ENCODE results near the gene SNX8.
"Not testable (repeated sequence)": the region's sequence is repeated elsewhere in the genome, so short reads cannot be mapped to it uniquely, and the experiment has no call there.

The SNX8 gene

GRCh38 chr7:2270495-2270894 lies 43.7 kb downstream of the SNX8 start:
- H3K36me3 Mint-ChIP-seq (ENCODE audit: low read depth), result peaks cover 15% of the 10 kb centered on the region
- ATAC-seq, result no peak
- H3K9me3 Mint-ChIP-seq, result no peaks in the 10 kb centered on the region
- no peak overlapping the region for H3K27ac Mint-ChIP-seq
- no peak overlapping the region for H3K4me3 Mint-ChIP-seq
- DNase-seq, result no peak
- H3K4me1 Mint-ChIP-seq, result no peaks in the 10 kb centered on the region
- no peaks in the 10 kb centered on the region for H3K27me3 Mint-ChIP-seq

DNA sequence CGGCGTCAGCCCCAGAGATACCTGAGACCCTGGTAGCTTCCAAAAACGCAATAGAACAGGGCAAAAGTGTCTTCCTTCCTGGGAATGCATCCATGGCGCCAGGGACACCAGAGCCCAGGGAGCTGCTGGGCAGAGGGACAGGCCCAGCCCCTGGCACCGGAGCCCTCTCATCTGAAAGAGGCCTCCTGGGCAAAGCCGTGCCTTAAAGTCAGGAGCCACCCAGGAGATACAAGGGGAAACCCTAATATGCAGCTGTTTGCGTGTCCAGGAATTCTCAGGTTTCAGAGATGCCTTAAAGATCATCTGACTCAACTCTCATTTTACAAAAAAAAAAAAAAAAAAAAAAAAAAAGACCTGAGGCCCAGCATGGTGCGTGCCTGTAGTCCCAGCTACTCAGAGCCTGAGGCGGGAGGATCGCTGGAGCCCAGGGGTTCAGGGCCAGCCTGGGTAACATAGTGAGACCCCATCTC lies 44.2 kb downstream of the SNX8 start:
- Mint-ChIP-seq H3K36me3 (ENCODE audit: low read depth) (peaks cover 15% of the 10 kb centered on the region), H3K4me1 (no peaks in the 10 kb centered on the region), H3K27me3 (no peaks in the 10 kb centered on the region), H3K9me3 (no peaks in the 10 kb centered on the region), H3K27ac (no peak overlapping the region), H3K4me3 (no peak overlapping the region)
- DNase-seq (no peak), ATAC-seq (no peak)

GRCh38 chr7:2269089-2269990 lies 44.9 kb downstream of the SNX8 start:
- not testable (repeated sequence) for H3K4me1 Mint-ChIP-seq, H3K9me3 Mint-ChIP-seq, DNase-seq, ATAC-seq, H3K4me3 Mint-ChIP-seq, H3K27me3 Mint-ChIP-seq, H3K27ac Mint-ChIP-seq
- peaks cover 15% of the 10 kb centered on the region for H3K36me3 Mint-ChIP-seq (ENCODE audit: low read depth)

GRCh38 chr7:2266911-2267310 lies 47.3 kb downstream of the SNX8 start:
- ATAC-seq (no peak), DNase-seq (no peak)
- Mint-ChIP-seq H3K27ac (no peak overlapping the region), H3K4me3 (no peak overlapping the region), H3K4me1 (peaks cover 3% of the 10 kb centered on the region), H3K27me3 (no peaks in the 10 kb centered on the region), H3K36me3 (ENCODE audit: low read depth) (peaks cover 18% of the 10 kb centered on the region), H3K9me3 (no peaks in the 10 kb centered on the region)

GRCh38 chr7:2264158-2264557 lies 50.1 kb downstream of the SNX8 start:
- Mint-ChIP-seq H3K4me1 (peaks cover 16% of the 10 kb centered on the region), H3K27me3 (no peaks in the 10 kb centered on the region), H3K4me3 (no peak overlapping the region), H3K27ac (no peak overlapping the region), H3K36me3 (ENCODE audit: low read depth) (peaks cover 15% of the 10 kb centered on the region), H3K9me3 (no peaks in the 10 kb centered on the region)
- ATAC-seq (no peak), DNase-seq (no peak)

- peaks cover 16% of the 10 kb centered on the region for H3K4me1 Mint-ChIP-seq
- no peaks in the 10 kb centered on the region for H3K9me3 Mint-ChIP-seq
- H3K27ac Mint-ChIP-seq, result no peak overlapping the region
These were observed 51.1 kb downstream of the SNX8 start for GRCh38 chr7:2263176-2263575.

GRCh38 chr7:2261611-2262010 lies 52.6 kb downstream of the SNX8 start:
- no peaks in the 10 kb centered on the region for H3K9me3 Mint-ChIP-seq
- H3K27ac Mint-ChIP-seq, result peak overlapping the region; percentile 66
- no peaks in the 10 kb centered on the region for H3K27me3 Mint-ChIP-seq
- ATAC-seq (peak; percentile 47), DNase-seq (peak; percentile 31)
- peaks cover 16% of the 10 kb centered on the region for H3K4me1 Mint-ChIP-seq
- no peak overlapping the region for H3K4me3 Mint-ChIP-seq
- H3K36me3 Mint-ChIP-seq (ENCODE audit: low read depth), result peaks cover 12% of the 10 kb centered on the region

More at GRCh38 chr7:2263176-2263575, 51.1 kb downstream of the SNX8 start:
- DNase-seq (no peak), ATAC-seq (no peak)
- Mint-ChIP-seq H3K36me3 (ENCODE audit: low read depth) (peaks cover 15% of the 10 kb centered on the region), H3K27me3 (no peaks in the 10 kb centered on the region), H3K4me3 (no peak overlapping the region)

GRCh38 chr7:2260820-2261219 lies 53.4 kb downstream of the SNX8 start:
- Mint-ChIP-seq H3K27me3 (no peaks in the 10 kb centered on the region), H3K4me1 (peaks cover 16% of the 10 kb centered on the region), H3K4me3 (no peak overlapping the region), H3K27ac (no peak overlapping the region), H3K36me3 (ENCODE audit: low read depth) (peaks cover 10% of the 10 kb centered on the region), H3K9me3 (no peaks in the 10 kb centered on the region)
- DNase-seq, result no peak
- no peak for ATAC-seq

GRCh38 chr7:2259480-2259879 lies 54.8 kb downstream of the SNX8 start:
- Mint-ChIP-seq H3K27ac (no peak overlapping the region), H3K36me3 (ENCODE audit: low read depth) (peaks cover 14% of the 10 kb centered on the region), H3K27me3 (no peaks in the 10 kb centered on the region), H3K4me1 (peaks cover 22% of the 10 kb centered on the region), H3K4me3 (no peak overlapping the region), H3K9me3 (no peaks in the 10 kb centered on the region)
- no peak for ATAC-seq
- DNase-seq, result no peak

- DNase-seq (no peak), ATAC-seq (peak; percentile 9)
- Mint-ChIP-seq H3K36me3 (ENCODE audit: low read depth) (peaks cover 11% of the 10 kb centered on the region), H3K9me3 (no peaks in the 10 kb centered on the region), H3K4me3 (no peak overlapping the region), H3K27me3 (no peaks in the 10 kb centered on the region), H3K4me1 (peaks cover 22% of the 10 kb centered on the region), H3K27ac (no peak overlapping the region)
These were observed 55.4 kb downstream of the SNX8 start for GRCh38 chr7:2258661-2259365.

GRCh38 chr7:2257651-2258050 lies 56.6 kb downstream of the SNX8 start:
- no peaks in the 10 kb centered on the region for H3K9me3 Mint-ChIP-seq
- peaks cover 26% of the 10 kb centered on the region for H3K4me1 Mint-ChIP-seq
- H3K27me3 Mint-ChIP-seq, result no peaks in the 10 kb centered on the region
- no peak overlapping the region for H3K27ac Mint-ChIP-seq
- peaks cover 11% of the 10 kb centered on the region for H3K36me3 Mint-ChIP-seq (ENCODE audit: low read depth)
- DNase-seq (no peak), ATAC-seq (no peak)
- no peak overlapping the region for H3K4me3 Mint-ChIP-seq

DNA sequence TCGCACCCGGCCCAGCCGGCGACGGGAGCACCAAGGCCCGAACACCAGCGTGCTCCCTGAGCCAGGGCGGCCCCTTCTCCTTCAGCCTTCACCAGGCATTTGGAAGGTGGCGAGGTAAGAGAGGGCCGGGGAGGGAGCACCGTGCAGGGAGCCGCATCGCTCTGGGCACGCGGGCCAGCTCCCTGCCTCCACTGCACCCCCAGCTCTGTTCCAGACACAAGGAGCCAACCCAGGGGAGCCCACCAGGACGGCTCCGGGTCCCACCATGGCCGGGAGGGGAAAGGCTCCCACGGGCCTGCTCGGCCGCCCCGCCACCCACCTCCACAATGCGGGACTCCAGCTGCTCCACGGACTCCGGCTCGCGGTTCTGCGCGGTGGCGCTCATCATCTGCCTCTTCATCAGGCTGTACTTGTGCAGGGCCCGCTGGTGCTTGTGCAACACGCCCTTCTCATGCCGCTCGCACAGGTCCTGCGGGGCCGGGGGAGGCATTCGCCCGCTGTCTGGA lies 57.1 kb downstream of the SNX8 start:
- no peak overlapping the region for H3K4me3 Mint-ChIP-seq
- peaks cover 8% of the 10 kb centered on the region for H3K36me3 Mint-ChIP-seq (ENCODE audit: low read depth)
- H3K9me3 Mint-ChIP-seq, result no peaks in the 10 kb centered on the region
- no peaks in the 10 kb centered on the region for H3K27me3 Mint-ChIP-seq
- no peak overlapping the region for H3K27ac Mint-ChIP-seq
- H3K4me1 Mint-ChIP-seq, result peaks cover 25% of the 10 kb centered on the region
- ATAC-seq, result no peak
- DNase-seq, result no peak

DNA sequence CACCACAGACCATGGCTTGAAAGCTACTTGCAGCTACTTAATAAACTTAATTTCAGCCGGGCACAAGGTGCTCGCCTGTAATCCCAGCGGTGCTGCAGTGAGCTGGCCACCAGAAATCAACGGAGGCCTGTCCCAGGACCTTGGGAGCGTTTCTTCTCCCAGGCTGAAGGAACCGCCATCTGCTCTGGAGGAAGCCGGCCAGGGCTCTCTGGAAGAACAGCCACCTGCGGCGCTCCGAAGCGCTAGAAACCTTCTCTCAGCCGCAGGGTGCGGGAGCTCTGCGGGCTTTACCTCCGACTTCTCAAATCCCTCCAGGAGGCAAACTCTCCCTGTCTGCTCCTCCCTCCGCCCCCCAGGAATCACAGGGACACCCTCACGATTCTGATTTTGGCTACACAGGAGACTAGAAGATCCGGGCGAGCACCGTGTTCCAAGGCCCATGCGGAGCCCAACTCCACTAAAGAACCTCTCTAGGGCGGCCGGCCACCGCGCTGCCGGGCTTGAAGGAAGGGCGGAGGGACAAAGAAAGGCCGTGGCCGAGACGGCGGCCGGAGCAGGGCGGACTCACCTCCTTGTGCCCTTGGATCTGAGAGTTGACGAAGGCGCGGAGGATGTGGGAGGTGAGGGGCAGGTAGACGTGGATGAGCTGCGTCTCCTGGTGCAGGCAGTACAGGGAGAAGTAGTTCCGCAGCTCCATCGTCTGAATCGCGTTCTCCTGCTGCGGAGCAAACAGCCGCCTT lies 57.8 kb downstream of the SNX8 start:
- Mint-ChIP-seq H3K27me3 (no peaks in the 10 kb centered on the region), H3K27ac (no peak overlapping the region), H3K4me1 (peaks cover 20% of the 10 kb centered on the region), H3K36me3 (ENCODE audit: low read depth) (peaks cover 7% of the 10 kb centered on the region), H3K9me3 (no peaks in the 10 kb centered on the region), H3K4me3 (no peak overlapping the region)
- DNase-seq (no peak), ATAC-seq (no peak)
